Measurements from ENCODE around the gene SCYGR1.

GRCh38 chr2:227411990-227412350 lies 24.2 kb upstream of the SCYGR1 start:
- TF ChIP-seq EZH2 (IDR thresholded peaks at IDR 0.05; ENCODE audit: low read length, unreplicated experiment): no peak
- TF ChIP-seq, protein P1, sequence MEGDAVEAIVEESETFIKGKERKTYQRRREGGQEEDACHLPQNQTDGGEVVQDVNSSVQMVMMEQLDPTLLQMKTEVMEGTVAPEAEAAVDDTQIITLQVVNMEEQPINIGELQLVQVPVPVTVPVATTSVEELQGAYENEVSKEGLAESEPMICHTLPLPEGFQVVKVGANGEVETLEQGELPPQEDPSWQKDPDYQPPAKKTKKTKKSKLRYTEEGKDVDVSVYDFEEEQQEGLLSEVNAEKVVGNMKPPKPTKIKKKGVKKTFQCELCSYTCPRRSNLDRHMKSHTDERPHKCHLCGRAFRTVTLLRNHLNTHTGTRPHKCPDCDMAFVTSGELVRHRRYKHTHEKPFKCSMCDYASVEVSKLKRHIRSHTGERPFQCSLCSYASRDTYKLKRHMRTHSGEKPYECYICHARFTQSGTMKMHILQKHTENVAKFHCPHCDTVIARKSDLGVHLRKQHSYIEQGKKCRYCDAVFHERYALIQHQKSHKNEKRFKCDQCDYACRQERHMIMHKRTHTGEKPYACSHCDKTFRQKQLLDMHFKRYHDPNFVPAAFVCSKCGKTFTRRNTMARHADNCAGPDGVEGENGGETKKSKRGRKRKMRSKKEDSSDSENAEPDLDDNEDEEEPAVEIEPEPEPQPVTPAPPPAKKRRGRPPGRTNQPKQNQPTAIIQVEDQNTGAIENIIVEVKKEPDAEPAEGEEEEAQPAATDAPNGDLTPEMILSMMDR (conservative IDR thresholded peaks at IDR 0.05; ENCODE audit: low read depth, low read length): no peak

Measured in PC-3 (cell line).